Glutamatergic neuron (in vitro differentiated cells): ENCODE results near the gene ZCCHC7. TPM values are rescaled to one million over a fixed set of nuclear protein-coding genes. Genes with fewer than 3 reads are reported as not detected.

ENCODE experiments used
- DNase-seq: peaks from one replicate; pipeline ENCODE4 v3.0.0; 2022
- H3K27ac Mint-ChIP-seq: one replicate; pipeline ENCODE4 v1.8.0; 2020; ENCODE audit warnings: mild to moderate bottlenecking, mixed read lengths, inconsistent platforms; ENCODE audit not compliant: unreplicated experiment
- H3K27me3 Mint-ChIP-seq: one replicate; pipeline ENCODE4 v1.8.0; 2020; ENCODE audit warnings: mild to moderate bottlenecking, moderate library complexity, mixed read lengths, inconsistent platforms; ENCODE audit not compliant: unreplicated experiment
- H3K36me3 Mint-ChIP-seq: one replicate; pipeline ENCODE4 v1.8.0; 2020; ENCODE audit warnings: mild to moderate bottlenecking, mixed read lengths, inconsistent platforms; ENCODE audit not compliant: unreplicated experiment
- H3K4me1 Mint-ChIP-seq: one replicate; pipeline ENCODE4 v1.8.0; 2020; ENCODE audit warnings: mild to moderate bottlenecking, low read depth, mixed read lengths, inconsistent platforms; ENCODE audit not compliant: unreplicated experiment
- H3K4me3 Mint-ChIP-seq: one replicate; pipeline ENCODE4 v1.8.0; 2020; ENCODE audit warnings: mild to moderate bottlenecking, mixed read lengths, inconsistent platforms; ENCODE audit not compliant: unreplicated experiment
- H3K9me3 Mint-ChIP-seq: one replicate; pipeline ENCODE4 v1.8.0; 2020; ENCODE audit warnings: mild to moderate bottlenecking, moderate library complexity, mixed read lengths, inconsistent platforms; ENCODE audit not compliant: unreplicated experiment
- CTCF ChIP-seq: fragments of 200-600 bp; sonication (generic); IDR thresholded peaks from one replicate; pipeline ENCODE4 v1.5.0; 2021; ENCODE audit not compliant: partially characterized antibody, unreplicated experiment
- total RNA-seq: library from RNA; stranded (reverse); fragmentation: NEBNext Ultra II Directional; extraction: Animal tissue kit (Norgen Biotek cat#: 25700); gene quantifications from one replicate; pipeline ENCODE4 v1.2.1, GENCODE V29; 2021; ENCODE audit not compliant: unreplicated experiment

The ZCCHC7 gene
- total RNA-seq, 1 donor from 2014 or later = 31.1 TPM

GRCh38 chr9:37150415-37150814 is 30.0 kb downstream of the ZCCHC7 start:
- no peaks in the 10 kb centered on the region for H3K36me3 Mint-ChIP-seq
- no peak overlapping the region for H3K4me3 Mint-ChIP-seq
- TF ChIP-seq CTCF = no peak
- H3K4me1 Mint-ChIP-seq = peaks cover 6% of the 10 kb centered on the region
- DNase-seq = no peak
- no peak overlapping the region for H3K27ac Mint-ChIP-seq
- H3K9me3 Mint-ChIP-seq = peaks cover 1% of the 10 kb centered on the region
- no peaks in the 10 kb centered on the region for H3K27me3 Mint-ChIP-seq

- no peak overlapping the region for H3K27ac Mint-ChIP-seq
- H3K27me3 Mint-ChIP-seq = no peaks in the 10 kb centered on the region
- peaks cover 1% of the 10 kb centered on the region for H3K9me3 Mint-ChIP-seq
- no peak for DNase-seq
- no peak for TF ChIP-seq CTCF
- no peaks in the 10 kb centered on the region for H3K36me3 Mint-ChIP-seq
- no peak overlapping the region for H3K4me3 Mint-ChIP-seq
- peaks cover 3% of the 10 kb centered on the region for H3K4me1 Mint-ChIP-seq
These were observed 31.4 kb downstream of the ZCCHC7 start for GRCh38 chr9:37151812-37152211.

GRCh38 chr9:37152365-37152764 is 32.0 kb downstream of the ZCCHC7 start:
- no peak for TF ChIP-seq CTCF
- no peak for DNase-seq
- Mint-ChIP-seq H3K4me3 (no peak overlapping the region), H3K9me3 (peaks cover 1% of the 10 kb centered on the region), H3K4me1 (no peaks in the 10 kb centered on the region), H3K36me3 (no peaks in the 10 kb centered on the region), H3K27ac (no peak overlapping the region), H3K27me3 (no peaks in the 10 kb centered on the region)

- Mint-ChIP-seq H3K27ac (no peak overlapping the region), H3K27me3 (no peaks in the 10 kb centered on the region), H3K9me3 (peaks cover 1% of the 10 kb centered on the region), H3K36me3 (no peaks in the 10 kb centered on the region), H3K4me3 (no peak overlapping the region), H3K4me1 (no peaks in the 10 kb centered on the region)
- TF ChIP-seq CTCF = no peak
- no peak for DNase-seq
These were observed 35.2 kb downstream of the ZCCHC7 start for GRCh38 chr9:37155601-37156000.

- no peak for DNase-seq
- no peaks in the 10 kb centered on the region for H3K4me1 Mint-ChIP-seq
- H3K36me3 Mint-ChIP-seq = no peaks in the 10 kb centered on the region
- no peak overlapping the region for H3K4me3 Mint-ChIP-seq
- no peak for TF ChIP-seq CTCF
- peaks cover 1% of the 10 kb centered on the region for H3K9me3 Mint-ChIP-seq
- H3K27ac Mint-ChIP-seq = no peak overlapping the region
- H3K27me3 Mint-ChIP-seq = no peaks in the 10 kb centered on the region
These were observed 35.8 kb downstream of the ZCCHC7 start for GRCh38 chr9:37156205-37156604.
